ENCODE data around the gene PKN2. TPM values are rescaled to one million over a fixed set of nuclear protein-coding genes. Genes with fewer than 3 reads are reported as not detected.
"Not testable (repeated sequence)": the region's sequence is repeated elsewhere in the genome, so short reads cannot be mapped to it uniquely, and the experiment has no call there.

Gene PKN2
- polyA plus RNA-seq, 4 donors: 57.1 to 72.0 (median 67.5) TPM

DNA sequence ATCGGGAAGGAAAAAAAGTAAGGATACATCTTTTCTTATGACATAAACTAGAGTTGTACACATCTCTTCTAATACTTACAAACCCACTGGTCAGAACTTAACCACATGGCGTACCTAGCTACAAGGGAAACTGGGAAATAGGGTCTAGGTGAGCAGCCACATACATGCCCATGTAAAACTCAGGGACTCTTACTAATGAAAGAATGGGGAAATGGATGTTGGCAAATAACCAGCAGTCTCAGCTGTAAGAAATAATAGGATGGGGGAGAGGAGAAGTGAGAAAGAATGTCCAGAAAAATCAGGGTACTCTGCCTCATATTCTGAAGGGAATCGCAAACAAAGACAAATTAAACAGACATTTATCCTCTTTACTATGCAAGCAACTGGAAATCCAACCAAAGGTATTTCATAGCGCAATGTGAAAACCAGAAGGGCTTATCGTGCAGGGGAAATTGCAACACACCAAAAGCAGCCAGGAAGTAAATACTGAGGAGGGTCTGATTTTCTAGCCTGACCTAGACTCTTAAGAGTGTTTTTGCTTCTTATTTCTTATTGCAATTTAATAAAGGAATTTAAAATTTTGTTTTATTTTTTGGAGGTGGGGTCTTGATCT, 189.8 kb downstream of the PKN2 start:
- DNase-seq (ENCODE audit: low read depth in 4 of 4, low spot score in 3 of 4): no peak

DNA sequence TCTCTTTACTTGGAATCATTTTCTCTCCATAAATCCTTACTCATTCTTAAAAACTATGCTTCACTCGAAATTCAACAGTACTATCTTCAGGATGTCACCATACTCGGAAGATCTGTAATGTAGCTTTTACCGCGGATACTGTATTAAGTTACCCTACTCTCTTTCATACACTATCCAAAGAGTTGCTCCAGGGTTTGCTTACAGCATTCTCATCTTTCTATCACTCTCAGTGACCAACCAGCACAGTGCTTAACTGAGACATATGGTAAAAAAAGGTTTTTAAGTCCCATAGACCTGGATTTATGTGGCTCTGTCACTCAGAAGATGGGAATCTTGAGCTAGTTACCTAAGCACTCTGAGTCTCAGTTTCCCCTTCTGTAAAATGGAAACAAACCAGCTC, 191.5 kb downstream of the PKN2 start:
- no peak for DNase-seq (ENCODE audit: low read depth in 4 of 4, low spot score in 3 of 4)

DNA sequence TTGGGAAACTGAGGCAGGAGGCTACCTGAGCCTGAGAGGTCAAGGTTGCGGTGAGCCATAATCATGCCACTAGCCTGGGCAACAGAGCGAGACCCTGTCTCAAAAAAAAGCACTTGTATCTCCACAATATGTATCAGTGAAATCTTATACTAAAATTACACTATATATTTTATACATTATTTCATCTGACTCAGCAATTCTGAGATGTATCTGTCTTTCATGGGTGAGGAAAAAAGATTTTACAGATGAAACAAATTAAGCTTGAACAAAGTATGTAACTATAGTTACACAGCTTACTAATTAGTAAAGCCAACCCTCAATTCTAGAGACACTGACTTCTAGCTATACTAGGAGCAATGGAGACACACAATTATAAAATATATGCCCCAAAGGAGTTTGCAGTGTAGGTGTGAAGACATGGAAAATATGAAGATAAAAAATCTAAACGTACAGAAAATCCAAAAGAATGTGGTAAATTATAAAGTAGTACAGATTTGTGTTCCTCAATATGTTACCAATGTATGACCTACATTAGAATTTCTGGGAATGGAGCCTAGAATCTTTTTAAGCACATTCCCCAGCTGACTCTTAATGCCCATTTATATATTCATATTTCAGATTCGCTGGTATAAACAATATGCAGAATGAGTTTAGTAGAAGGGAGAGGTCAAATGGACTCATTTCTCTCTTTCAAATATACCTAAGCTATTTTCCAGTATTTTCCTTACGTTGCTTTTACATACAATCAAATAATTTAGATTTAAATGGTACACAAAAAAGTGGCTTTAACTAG, 192.7 kb downstream of the PKN2 start:
- DNase-seq (ENCODE audit: low read depth in 4 of 4, low spot score in 3 of 4): no peak

DNA sequence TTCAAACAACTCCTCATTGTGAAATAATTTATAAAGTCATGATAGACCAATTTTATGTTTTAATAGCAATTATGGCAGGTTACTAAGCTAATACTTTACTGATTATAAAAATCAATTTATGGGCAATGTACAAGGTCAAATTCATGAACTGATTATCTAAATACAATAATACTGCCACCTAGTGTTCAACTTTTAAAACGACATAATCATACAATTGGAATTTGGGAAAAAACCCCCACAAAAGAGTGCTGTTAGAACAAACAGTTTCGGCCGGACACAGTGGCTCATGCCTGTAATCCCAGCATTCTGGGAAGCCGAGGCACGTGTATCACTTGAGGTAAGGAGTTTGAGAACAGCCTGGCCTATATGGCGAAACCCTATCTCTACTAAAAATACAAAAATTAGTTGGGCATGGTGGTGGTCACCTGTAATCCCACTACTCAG, 193.3 kb downstream of the PKN2 start:
- DNase-seq (ENCODE audit: low read depth in 4 of 4, low spot score in 3 of 4): no peak

DNA sequence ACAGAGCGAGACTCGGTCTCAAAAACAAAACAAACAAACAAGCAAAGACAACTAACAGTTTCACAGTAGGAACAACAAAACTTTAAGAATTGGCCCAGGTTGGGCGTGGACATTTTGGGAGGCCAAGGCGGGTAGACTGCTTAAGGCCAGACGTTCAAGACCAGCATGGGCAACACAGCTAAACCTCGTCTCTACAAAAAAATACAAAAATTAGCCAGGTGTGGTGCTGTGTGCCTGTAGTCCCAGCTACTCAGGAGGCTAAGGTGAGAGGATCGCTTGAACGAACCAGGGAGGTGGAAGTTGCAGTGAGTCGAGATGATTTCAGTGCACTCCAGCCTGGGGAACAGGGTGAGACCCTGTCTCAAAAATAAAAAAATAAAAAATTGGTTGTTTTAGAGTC, 193.8 kb downstream of the PKN2 start:
- DNase-seq (ENCODE audit: low read depth in 4 of 4, low spot score in 3 of 4): no peak

DNA sequence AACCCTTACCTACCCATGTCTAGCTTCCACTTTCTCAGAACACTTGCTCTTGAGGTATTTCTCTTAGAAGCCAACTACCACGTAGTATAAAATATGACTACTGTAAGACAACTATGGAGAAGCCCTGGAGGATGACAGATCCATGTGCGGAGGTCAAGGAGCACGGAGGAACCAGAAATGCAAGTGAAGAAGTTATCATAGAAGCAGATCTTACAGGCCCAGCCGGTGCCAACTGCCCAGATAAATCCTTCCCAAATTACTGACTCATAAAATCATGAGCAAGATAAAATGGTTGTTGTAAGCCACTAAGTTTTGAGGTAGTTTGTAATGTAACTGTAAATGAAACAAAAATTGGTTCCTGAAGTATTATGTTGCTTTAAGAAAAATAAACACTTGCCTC, 194.7 kb downstream of the PKN2 start:
- no peak for DNase-seq (ENCODE audit: low read depth in 4 of 4, low spot score in 3 of 4)

DNA sequence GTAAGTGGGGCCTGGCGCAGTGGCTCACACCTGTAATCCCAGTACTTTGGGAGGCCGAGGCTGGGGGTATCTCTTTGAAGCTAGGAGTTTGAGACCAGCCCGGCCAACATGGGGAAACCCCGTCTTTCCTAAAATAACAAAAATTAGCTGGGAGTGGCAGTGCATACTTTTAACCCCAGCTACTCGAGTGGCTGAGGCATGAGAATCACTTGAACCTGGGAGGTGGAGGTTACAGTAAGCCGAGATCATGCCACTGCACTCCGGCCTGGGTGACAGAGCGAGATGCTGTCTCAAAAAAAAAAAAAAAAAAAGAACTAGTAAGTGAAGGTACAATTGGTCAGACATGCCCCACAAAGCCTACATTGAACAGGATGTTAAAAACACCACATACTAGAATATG, 196.6 kb downstream of the PKN2 start:
- DNase-seq (ENCODE audit: low read depth in 4 of 4, low spot score in 3 of 4): not testable (repeated sequence)

DNA sequence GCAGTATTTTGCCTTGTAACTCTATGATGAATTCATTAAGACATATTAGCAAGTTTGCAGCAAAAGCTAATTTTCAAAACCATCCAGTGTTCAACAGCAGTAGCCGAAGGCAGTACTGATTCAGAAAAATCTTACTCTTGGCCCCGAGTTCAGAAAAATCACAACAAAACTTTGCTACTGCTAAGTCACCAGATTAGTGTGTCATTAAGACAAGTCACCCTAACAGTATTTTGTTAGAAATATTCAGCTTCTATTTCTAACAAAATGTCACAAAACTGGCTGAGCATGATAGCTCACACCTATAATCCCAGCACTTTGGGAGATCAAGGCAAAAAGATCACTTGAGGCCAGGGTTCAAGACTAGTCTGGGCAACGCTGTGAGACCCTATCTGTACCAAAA, 199.1 kb downstream of the PKN2 start:
- DNase-seq (ENCODE audit: low read depth in 4 of 4, low spot score in 3 of 4): no peak

Other genes with a start within 250 kb of the PKN2 start
- 10 to 100 TPM; 44.3 to 49.1 (median 46.8) TPM for gene GTF2B, start 207.3 kb downstream of the PKN2 start, polyA plus RNA-seq (ENCODE audit: insufficient read length in 4 of 4)